Kidney (tissue), 14 donors: ENCODE measurements around the gene POLR1E. TPM values are rescaled to one million over a fixed set of nuclear protein-coding genes. Genes with fewer than 3 reads are reported as not detected.
"Not testable (repeated sequence)": the region's sequence is repeated elsewhere in the genome, so short reads cannot be mapped to it uniquely, and the experiment has no call there.

Experiments
- DNase-seq, 5 donors: peaks; one replicate each; pipeline ENCODE4 v3.0.0-alpha.2; 2013 to 2020
- FAIRE-seq: peaks from 2 replicates; lab custom pipeline; 2012; peaks lifted over from hg19 to GRCh38; lab: Jason Lieb, UNC
- H3K27ac ChIP-seq, 2 donors: one replicate each; pipeline ENCODE4 v1.7.0; 2013; ENCODE audit warnings: low read depth in 2 of 2, low read length in 2 of 2, inconsistent platforms in 1 of 2
- H3K27me3 ChIP-seq: one replicate; pipeline ENCODE4 v1.7.1; 2013; ENCODE audit warnings: low read length, inconsistent platforms; ENCODE audit not compliant: control insufficient read depth, insufficient read depth
- H3K36me3 ChIP-seq, 3 donors: one replicate each; pipeline versions ENCODE4 v1.7.0 to v1.7.1; 2013; ENCODE audit warnings: low read length in 3 of 3, control low read depth in 1 of 3, inconsistent platforms in 1 of 3; ENCODE audit not compliant: insufficient read depth in 3 of 3, control insufficient read depth in 2 of 3
- H3K4me1 ChIP-seq, 3 donors: one replicate each; pipeline versions ENCODE4 v1.7.0 to v1.7.1; 2013; ENCODE audit warnings: low read length in 3 of 3, inconsistent platforms in 1 of 3, low read depth in 1 of 3; ENCODE audit not compliant: control insufficient read depth in 2 of 3, insufficient read depth in 2 of 3
- H3K4me3 ChIP-seq, 3 donors: one replicate each; pipeline versions ENCODE4 v1.7.0 to v1.8.1; 2013; ENCODE audit warnings: low read length in 3 of 3, control low read depth in 1 of 3, inconsistent platforms in 1 of 3
- H3K9ac ChIP-seq, 3 donors: one replicate each; pipeline versions ENCODE4 v1.7.0 to v1.7.1; 2013; ENCODE audit warnings: low read length in 3 of 3, control low read depth in 1 of 3, inconsistent platforms in 1 of 3
- H3K9me3 ChIP-seq, 3 donors: one replicate each; pipeline versions ENCODE4 v1.7.0 to v1.7.1; 2013; ENCODE audit warnings: low read length in 3 of 3, control low read depth in 1 of 3, inconsistent platforms in 1 of 3; ENCODE audit not compliant: control insufficient read depth in 2 of 3, insufficient read depth in 1 of 3
- intact Hi-C: fragments of 100-400 bp; cut with DNase I; formaldehyde crosslinking; loops from one replicate; pipeline ENCODE4 v1.11.1; 2022
- polyA plus RNA-seq: library from polyadenylated mRNA; stranded (reverse); fragments of 350-450 nt; fragmentation: Illumina TruSeq; extraction: RNeasy Lipid Tissue Mini Kit (QIAGEN cat#74804); gene quantifications from one replicate; pipeline ENCODE4 v1.2.3, GENCODE V29; 2014; ENCODE audit warnings: low read depth, low replicate concordance; ENCODE audit not compliant: insufficient read depth
- total RNA-seq: library from RNA; stranded (reverse); fragmentation: NEBNext Ultra II Directional; extraction: Animal tissue kit (Norgen Biotek cat#: 25700); gene quantifications from one replicate; pipeline ENCODE4 v1.2.1, GENCODE V29; 2021
- TF ChIP-seq, protein P1 (sequence below): IDR thresholded peaks from 3 replicates; pipeline ENCODE4 v1.5.1; 2012; ENCODE audit warnings: mild to moderate bottlenecking, moderate library complexity, borderline replicate concordance; ENCODE audit not compliant: insufficient read depth; ENCODE audit errors: extremely low read depth
- donor health status: control.
- donor health status: control.
- donor health status: control.
- donor health status: control.
- donor health status: control.
- donor health status: DM: yes; HTN: yes; CAD: no.
- donor health status: Normal renal cell carcinoma (clear cell type).

Gene POLR1E
- total and polyA plus RNA-seq, 2 donors from 2014 or later: 8.2 to 17.2 TPM

DNA sequence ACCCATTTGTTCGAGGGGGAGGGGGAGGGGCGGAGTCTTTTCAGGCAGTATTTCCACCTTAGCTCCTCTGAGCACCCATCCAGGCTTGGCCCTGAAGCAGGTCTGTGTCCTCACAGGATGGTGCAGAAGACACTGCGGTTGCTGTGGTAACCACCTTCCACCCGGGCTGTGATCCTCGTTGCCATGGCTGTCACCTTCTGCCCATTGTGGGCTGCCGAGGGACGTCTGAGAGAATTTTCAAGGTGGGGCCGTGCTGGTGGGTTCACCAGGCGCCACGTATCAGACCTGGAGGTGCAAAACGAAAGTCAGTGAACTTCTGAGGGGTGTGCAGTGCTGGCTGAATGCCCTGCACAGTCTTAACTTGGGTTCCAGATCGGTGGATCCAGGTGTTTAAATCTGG is 26.7 kb downstream of the POLR1E start:
- DNase-seq (no peak), FAIRE-seq (no peak)
- intact Hi-C loops: no loop called here
- Histone ChIP-seq H3K27ac (no peak overlapping the region), H3K27me3 (no peaks in the 10 kb centered on the region), H3K4me3 (no peak overlapping the region), H3K9me3 (no peaks in the 10 kb centered on the region), H3K36me3 (peaks cover 0 to 2% (median 0%) of the 10 kb centered on the region in 3 donors), H3K4me1 (no peaks in the 10 kb centered on the region), H3K9ac (no peak overlapping the region)
- TF ChIP-seq, protein P1, sequence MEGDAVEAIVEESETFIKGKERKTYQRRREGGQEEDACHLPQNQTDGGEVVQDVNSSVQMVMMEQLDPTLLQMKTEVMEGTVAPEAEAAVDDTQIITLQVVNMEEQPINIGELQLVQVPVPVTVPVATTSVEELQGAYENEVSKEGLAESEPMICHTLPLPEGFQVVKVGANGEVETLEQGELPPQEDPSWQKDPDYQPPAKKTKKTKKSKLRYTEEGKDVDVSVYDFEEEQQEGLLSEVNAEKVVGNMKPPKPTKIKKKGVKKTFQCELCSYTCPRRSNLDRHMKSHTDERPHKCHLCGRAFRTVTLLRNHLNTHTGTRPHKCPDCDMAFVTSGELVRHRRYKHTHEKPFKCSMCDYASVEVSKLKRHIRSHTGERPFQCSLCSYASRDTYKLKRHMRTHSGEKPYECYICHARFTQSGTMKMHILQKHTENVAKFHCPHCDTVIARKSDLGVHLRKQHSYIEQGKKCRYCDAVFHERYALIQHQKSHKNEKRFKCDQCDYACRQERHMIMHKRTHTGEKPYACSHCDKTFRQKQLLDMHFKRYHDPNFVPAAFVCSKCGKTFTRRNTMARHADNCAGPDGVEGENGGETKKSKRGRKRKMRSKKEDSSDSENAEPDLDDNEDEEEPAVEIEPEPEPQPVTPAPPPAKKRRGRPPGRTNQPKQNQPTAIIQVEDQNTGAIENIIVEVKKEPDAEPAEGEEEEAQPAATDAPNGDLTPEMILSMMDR: no peak

GRCh38 chr9:37514415-37514814 is 28.7 kb downstream of the POLR1E start:
- H3K36me3 ChIP-seq, DNase-seq, intact Hi-C loops: not testable (repeated sequence)

DNA sequence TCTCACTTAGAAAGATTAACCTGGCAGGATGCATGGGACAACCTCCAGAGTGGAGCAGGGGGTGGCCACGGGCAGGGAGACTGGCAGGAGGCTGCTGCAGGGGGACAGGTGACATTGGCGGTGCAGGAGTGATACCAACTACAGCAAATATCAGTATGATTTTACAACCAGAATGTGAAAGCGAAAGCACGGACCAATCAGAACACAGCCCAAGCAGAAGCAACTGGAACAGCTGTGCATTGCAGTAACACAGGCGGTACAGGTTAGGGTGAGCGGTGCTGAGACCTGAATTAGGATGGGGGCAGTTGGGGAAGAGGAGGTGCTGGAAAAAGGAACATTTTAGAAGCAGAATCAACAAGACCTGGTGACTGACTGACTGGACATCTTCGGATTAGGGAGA is 29.3 kb downstream of the POLR1E start:
- no peak for FAIRE-seq
- Histone ChIP-seq H3K9me3 (no peaks in the 10 kb centered on the region), H3K27ac (no peak overlapping the region), H3K4me1 (no peaks in the 10 kb centered on the region), H3K9ac (no peak overlapping the region), H3K36me3 (peaks cover 0 to 2% (median 0%) of the 10 kb centered on the region in 3 donors), H3K4me3 (no peak overlapping the region), H3K27me3 (no peaks in the 10 kb centered on the region)
- no peak for DNase-seq
- TF ChIP-seq, protein P1: no peak
- intact Hi-C loops: no loop called here

More at GRCh38 chr9:37514415-37514814, 28.7 kb downstream of the POLR1E start:
- H3K9me3 ChIP-seq, H3K27ac ChIP-seq, FAIRE-seq, H3K27me3 ChIP-seq, H3K9ac ChIP-seq, H3K4me1 ChIP-seq, H3K4me3 ChIP-seq: not testable (repeated sequence)

GRCh38 chr9:37515620-37516258 is 30.0 kb downstream of the POLR1E start:
- no peak overlapping the region for H3K27ac ChIP-seq
- intact Hi-C loops: no loop called here
- H3K36me3 ChIP-seq: peaks cover 0 to 2% (median 0%) of the 10 kb centered on the region in 3 donors
- H3K9me3 ChIP-seq: no peaks in the 10 kb centered on the region
- no peak overlapping the region for H3K9ac ChIP-seq
- DNase-seq (no peak), FAIRE-seq (no peak)
- no peaks in the 10 kb centered on the region for H3K27me3 ChIP-seq
- TF ChIP-seq, protein P1: no peak
- H3K4me1 ChIP-seq: no peaks in the 10 kb centered on the region
- H3K4me3 ChIP-seq: no peak overlapping the region
